ENCODE results near the gene SCN3A. TPM values are rescaled to one million over a fixed set of nuclear protein-coding genes. Genes with fewer than 3 reads are reported as not detected.

The SCN3A gene
- total RNA-seq, 1 experiment from 2014 or later = 0.07 TPM

DNA sequence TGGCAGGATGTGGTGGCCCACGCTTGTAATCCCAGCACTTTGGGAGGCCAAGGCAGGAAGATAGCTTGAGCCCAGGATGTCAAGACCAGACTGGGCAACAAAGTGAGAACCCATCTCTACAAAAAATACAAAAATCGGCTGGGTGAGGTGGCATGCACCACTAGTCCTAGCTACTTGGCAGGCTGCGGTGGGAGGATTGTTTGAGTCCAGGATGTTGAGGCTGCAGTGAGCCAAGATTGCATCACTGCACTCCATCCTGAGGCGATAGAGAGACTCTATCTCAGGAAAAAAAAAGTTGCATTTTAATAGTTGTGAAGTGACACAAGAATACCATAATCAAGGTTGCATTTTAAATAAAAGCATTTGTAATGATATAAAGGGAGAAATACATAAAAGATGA, 124.4 kb downstream of the SCN3A start:
- Histone ChIP-seq H3K27me3 (ENCODE audit: low read length) (no peaks in the 10 kb centered on the region), H3K4me2 (ENCODE audit: low read length) (no peak overlapping the region), H3K36me3 (ENCODE audit: low read depth, low read length) (no peaks in the 10 kb centered on the region), H3K9me2 (replicated peaks; ENCODE audit: low read length) (no peaks in the 10 kb centered on the region), H2AFZ (ENCODE audit: low read length) (no peak overlapping the region), H3K4me3 (ENCODE audit: low read length) (no peak overlapping the region), H3K9me3 (ENCODE audit: low read length) (peaks cover 6% of the 10 kb centered on the region; the same call in 1 of the 2 replicates), H3K9ac (ENCODE audit: low read length) (no peak overlapping the region), H3K27ac (ENCODE audit: low read length) (no peak overlapping the region), H4K20me1 (ENCODE audit: low read length) (no peaks in the 10 kb centered on the region), H3K79me2 (ENCODE audit: low read length) (no peaks in the 10 kb centered on the region), H3F3A (ENCODE audit: low read length, unreplicated experiment) (no peaks in the 10 kb centered on the region), H3K4me1 (ENCODE audit: insufficient read depth, low read length) (no peaks in the 10 kb centered on the region)
- ChIA-PET CTCF (no interaction called here), POLR2A (ENCODE audit: unreplicated experiment) (no interaction called here)
- no TSS peak for BruUV-seq (replicated peaks)
- TF ChIP-seq EZH2phosphoT487 (IDR thresholded peaks at IDR 0.05; ENCODE audit: borderline replicate concordance, low read length) (no peak), EZH2 (IDR thresholded peaks at IDR 0.05; ENCODE audit: low read length, unreplicated experiment) (no peak), CTCF (conservative IDR thresholded peaks at IDR 0.05; ENCODE audit: low read depth, low read length) (no peak)
- intact Hi-C loops (cut with micrococcal nuclease) = no loop called here
- no peak for DNase-seq
- no peak for ATAC-seq

GRCh38 chr2:165078913-165079312, 124.9 kb downstream of the SCN3A start:
- H3K4me1 ChIP-seq (ENCODE audit: insufficient read depth, low read length) = no peaks in the 10 kb centered on the region
- ATAC-seq (no peak), DNase-seq (no peak)
- ChIA-PET POLR2A (ENCODE audit: unreplicated experiment) (no interaction called here), CTCF (no interaction called here)
- H3K79me2 ChIP-seq (ENCODE audit: low read length) = no peaks in the 10 kb centered on the region
- no peak overlapping the region for H3K9ac ChIP-seq (ENCODE audit: low read length)
- no peaks in the 10 kb centered on the region for H3K27me3 ChIP-seq (ENCODE audit: low read length)
- no peaks in the 10 kb centered on the region for H3F3A ChIP-seq (ENCODE audit: low read length, unreplicated experiment)
- H2AFZ ChIP-seq (ENCODE audit: low read length) = no peak overlapping the region
- TF ChIP-seq EZH2phosphoT487 (IDR thresholded peaks at IDR 0.05; ENCODE audit: borderline replicate concordance, low read length) = no peak
- no peak for TF ChIP-seq CTCF (conservative IDR thresholded peaks at IDR 0.05; ENCODE audit: low read depth, low read length)
- TF ChIP-seq EZH2 (IDR thresholded peaks at IDR 0.05; ENCODE audit: low read length, unreplicated experiment) = no peak
- no peaks in the 10 kb centered on the region for H4K20me1 ChIP-seq (ENCODE audit: low read length)
- H3K36me3 ChIP-seq (ENCODE audit: low read depth, low read length) = no peaks in the 10 kb centered on the region
- no TSS peak for BruUV-seq (replicated peaks)
- H3K9me3 ChIP-seq (ENCODE audit: low read length) = peaks cover 6% of the 10 kb centered on the region; the same call in 1 of the 2 replicates
- H3K27ac ChIP-seq (ENCODE audit: low read length) = no peak overlapping the region
- H3K9me2 ChIP-seq (replicated peaks; ENCODE audit: low read length) = no peaks in the 10 kb centered on the region
- H3K4me3 ChIP-seq (ENCODE audit: low read length) = no peak overlapping the region
- no peak overlapping the region for H3K4me2 ChIP-seq (ENCODE audit: low read length)
- intact Hi-C loops (cut with micrococcal nuclease) = no loop called here

- no peak overlapping the region for H3K27ac ChIP-seq (ENCODE audit: low read length)
- H3K9me2 ChIP-seq (replicated peaks; ENCODE audit: low read length) = no peaks in the 10 kb centered on the region
- ChIA-PET CTCF (no interaction called here), POLR2A (ENCODE audit: unreplicated experiment) (no interaction called here)
- no peaks in the 10 kb centered on the region for H3F3A ChIP-seq (ENCODE audit: low read length, unreplicated experiment)
- ATAC-seq = no peak
- no peaks in the 10 kb centered on the region for H3K4me1 ChIP-seq (ENCODE audit: insufficient read depth, low read length)
- no peaks in the 10 kb centered on the region for H3K27me3 ChIP-seq (ENCODE audit: low read length)
- H2AFZ ChIP-seq (ENCODE audit: low read length) = no peak overlapping the region
- H3K4me3 ChIP-seq (ENCODE audit: low read length) = no peak overlapping the region
- TF ChIP-seq CTCF (conservative IDR thresholded peaks at IDR 0.05; ENCODE audit: low read depth, low read length) (no peak), EZH2 (IDR thresholded peaks at IDR 0.05; ENCODE audit: low read length, unreplicated experiment) (no peak), EZH2phosphoT487 (IDR thresholded peaks at IDR 0.05; ENCODE audit: borderline replicate concordance, low read length) (no peak)
- H3K9me3 ChIP-seq (ENCODE audit: low read length) = no peaks in the 10 kb centered on the region
- no TSS peak for BruUV-seq (replicated peaks)
- H3K9ac ChIP-seq (ENCODE audit: low read length) = no peak overlapping the region
- H3K79me2 ChIP-seq (ENCODE audit: low read length) = no peaks in the 10 kb centered on the region
- H4K20me1 ChIP-seq (ENCODE audit: low read length) = no peaks in the 10 kb centered on the region
- no peaks in the 10 kb centered on the region for H3K36me3 ChIP-seq (ENCODE audit: low read depth, low read length)
- intact Hi-C loops (cut with micrococcal nuclease) = no loop called here
- DNase-seq = no peak
- H3K4me2 ChIP-seq (ENCODE audit: low read length) = no peak overlapping the region
These were observed 129.0 kb downstream of the SCN3A start for GRCh38 chr2:165074884-165075283.
